ENCODE measurements around the gene SLC44A5.

The SLC44A5 gene

DNA sequence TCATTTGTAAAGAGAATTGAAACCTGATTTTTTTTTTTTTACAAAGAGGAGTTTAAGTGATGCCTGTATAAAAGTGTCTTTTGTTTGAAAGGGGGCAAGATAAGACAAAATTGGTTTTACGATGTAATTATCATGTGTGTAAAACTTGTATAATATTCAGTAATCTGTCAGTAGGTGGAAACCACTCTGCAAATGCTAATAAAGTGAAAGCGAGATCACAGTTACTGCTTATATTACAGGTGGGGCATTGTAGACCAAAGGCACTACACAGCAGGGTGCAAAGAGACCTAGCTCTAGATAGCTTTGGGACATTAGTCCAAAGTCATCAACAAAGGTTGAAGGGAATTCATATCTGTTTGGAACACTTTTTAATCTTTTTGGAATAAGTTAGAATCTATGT, 302.5 kb downstream of the SLC44A5 start:
- Histone ChIP-seq H3K18ac (ENCODE audit: low read length) (no peak overlapping the region), H3K14ac (ENCODE audit: low read length) (no peak overlapping the region), H3K9me3 (ENCODE audit: insufficient read depth, low read depth, low read length) (no peaks in the 10 kb centered on the region), H4K91ac (ENCODE audit: low read depth, low read length) (no peak overlapping the region), H2BK12ac (ENCODE audit: low read length) (no peak overlapping the region), H2AK5ac (ENCODE audit: low read length) (no peak overlapping the region), H3K27me3 (ENCODE audit: insufficient read depth, low read length) (no peaks in the 10 kb centered on the region), H3K79me1 (ENCODE audit: low read length) (no peaks in the 10 kb centered on the region), H3K4me2 (ENCODE audit: low read length) (no peak overlapping the region), H3K4me3 (ENCODE audit: low read depth, low read length) (no peak overlapping the region), H3K4me1 (ENCODE audit: control insufficient read depth in 1 of 2, insufficient read depth in 2 of 2, low read length in 2 of 2) (no peaks in the 10 kb centered on the region), H3K4ac (ENCODE audit: low read depth, low read length) (no peak overlapping the region), H3K36me3 (ENCODE audit: control insufficient read depth in 1 of 2, insufficient read depth in 2 of 2, low read length in 2 of 2) (no peaks in the 10 kb centered on the region), H4K8ac (ENCODE audit: low read depth, low read length) (no peak overlapping the region), H2BK5ac (ENCODE audit: low read depth, low read length, poor library complexity) (no peak overlapping the region), H3K9ac (ENCODE audit: low read length) (no peak overlapping the region), H3K27ac (ENCODE audit: low read depth, low read length) (no peak overlapping the region), H2BK120ac (ENCODE audit: insufficient read depth, low read length, poor library complexity) (no peak overlapping the region), H3K79me2 (ENCODE audit: control insufficient read depth, insufficient read depth, low read length, poor library complexity) (no peaks in the 10 kb centered on the region), H4K12ac (ENCODE audit: low read depth, low read length) (no peak overlapping the region), H3K23ac (ENCODE audit: low read length) (no peak overlapping the region), H2AFZ (ENCODE audit: insufficient read depth, low read length, poor library complexity) (no peak overlapping the region)
- DNase-seq, result no peak
- no CpG with 5 or more reads among the region's 2 CpGs for WGBS (ENCODE audit: extremely low coverage, insufficient coverage, insufficient read length)

DNA sequence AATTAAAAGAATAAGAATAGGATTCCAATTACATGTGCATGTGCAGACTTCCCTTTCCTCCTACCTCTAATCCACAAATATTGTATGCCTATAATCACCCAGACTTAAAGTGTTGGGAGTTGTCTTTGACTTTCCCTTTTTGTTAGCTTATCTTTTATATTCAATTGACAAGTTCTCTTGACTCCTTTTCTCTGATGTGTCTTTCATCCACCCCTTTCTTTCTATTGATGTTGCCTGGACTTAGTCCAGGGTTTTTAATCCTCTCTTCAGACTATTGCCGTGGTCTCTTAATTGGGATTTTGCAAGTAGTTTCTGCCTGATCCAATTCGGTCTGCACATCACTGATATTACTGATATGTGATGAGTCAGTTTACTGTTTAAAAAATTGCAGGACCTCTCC, 305.9 kb downstream of the SLC44A5 start:
- Histone ChIP-seq H2BK120ac (ENCODE audit: insufficient read depth, low read length, poor library complexity) (no peak overlapping the region), H3K79me2 (ENCODE audit: control insufficient read depth, insufficient read depth, low read length, poor library complexity) (no peaks in the 10 kb centered on the region), H3K27ac (ENCODE audit: low read depth, low read length) (no peak overlapping the region), H3K27me3 (ENCODE audit: insufficient read depth, low read length) (no peaks in the 10 kb centered on the region), H2BK12ac (ENCODE audit: low read length) (no peak overlapping the region), H3K36me3 (ENCODE audit: control insufficient read depth in 1 of 2, insufficient read depth in 2 of 2, low read length in 2 of 2) (no peaks in the 10 kb centered on the region), H3K14ac (ENCODE audit: low read length) (no peak overlapping the region), H3K4me3 (ENCODE audit: low read depth, low read length) (no peak overlapping the region), H3K18ac (ENCODE audit: low read length) (no peak overlapping the region), H3K4me1 (ENCODE audit: control insufficient read depth in 1 of 2, insufficient read depth in 2 of 2, low read length in 2 of 2) (no peaks in the 10 kb centered on the region), H3K23ac (ENCODE audit: low read length) (no peak overlapping the region), H4K8ac (ENCODE audit: low read depth, low read length) (no peak overlapping the region), H2BK5ac (ENCODE audit: low read depth, low read length, poor library complexity) (no peak overlapping the region), H3K79me1 (ENCODE audit: low read length) (no peaks in the 10 kb centered on the region), H3K4ac (ENCODE audit: low read depth, low read length) (no peak overlapping the region), H4K12ac (ENCODE audit: low read depth, low read length) (no peak overlapping the region), H2AFZ (ENCODE audit: insufficient read depth, low read length, poor library complexity) (no peak overlapping the region), H3K9me3 (ENCODE audit: insufficient read depth, low read depth, low read length) (no peaks in the 10 kb centered on the region), H2AK5ac (ENCODE audit: low read length) (no peak overlapping the region), H4K91ac (ENCODE audit: low read depth, low read length) (no peak overlapping the region), H3K9ac (ENCODE audit: low read length) (no peak overlapping the region), H3K4me2 (ENCODE audit: low read length) (no peak overlapping the region)
- no peak for DNase-seq
- WGBS (ENCODE audit: extremely low coverage, insufficient coverage, insufficient read length), result no CpG with 5 or more reads among the region's 2 CpGs

DNA sequence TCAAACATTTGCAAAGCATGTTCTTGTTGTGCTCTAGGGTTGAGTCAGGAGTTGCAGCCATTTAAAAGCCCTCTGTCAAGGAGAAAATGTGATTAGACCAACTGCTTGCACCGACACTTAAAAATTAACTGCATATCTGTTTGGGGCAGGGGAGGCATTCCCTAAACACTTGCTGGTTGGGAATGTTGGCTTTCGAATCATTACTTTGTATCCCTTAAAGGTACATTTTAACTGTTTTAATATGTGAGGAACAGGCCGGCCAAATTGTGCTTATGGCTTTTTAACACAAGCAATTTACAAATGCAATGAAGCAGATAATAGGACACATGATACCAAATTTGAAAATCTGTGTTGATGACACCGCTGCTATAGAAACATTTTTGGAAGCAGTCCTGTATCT, 317.6 kb downstream of the SLC44A5 start:
- H2BK12ac ChIP-seq (ENCODE audit: low read length), result no peak overlapping the region

DNA sequence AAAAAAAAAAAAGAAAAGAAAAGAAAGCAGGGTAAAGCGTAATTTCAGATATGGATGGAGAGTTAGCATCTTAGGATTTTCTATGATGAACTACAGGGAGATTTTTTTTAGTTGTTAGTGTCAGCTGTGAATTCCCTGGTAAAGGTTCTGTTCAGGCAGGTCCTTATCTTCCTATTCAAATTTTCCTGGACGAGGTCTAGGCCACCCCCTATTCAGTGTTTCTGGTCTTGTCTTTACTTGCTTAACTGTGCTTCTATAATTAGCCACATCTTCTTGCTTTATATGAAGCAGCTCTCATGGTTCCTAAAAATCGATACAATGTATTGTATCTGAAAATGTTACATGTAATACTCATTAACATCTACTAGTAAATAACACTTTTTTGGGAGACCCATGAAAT, 318.9 kb downstream of the SLC44A5 start:
- H3K9ac ChIP-seq (ENCODE audit: low read length), result no peak overlapping the region
- H3K4me3 ChIP-seq (ENCODE audit: low read depth, low read length), result no peak overlapping the region
- H3K4me2 ChIP-seq (ENCODE audit: low read length), result no peak overlapping the region
- H3K9me3 ChIP-seq (ENCODE audit: insufficient read depth, low read depth, low read length), result no peaks in the 10 kb centered on the region
- no peak overlapping the region for H4K91ac ChIP-seq (ENCODE audit: low read depth, low read length)
- no peak overlapping the region for H3K18ac ChIP-seq (ENCODE audit: low read length)
- H3K27ac ChIP-seq (ENCODE audit: low read depth, low read length), result no peak overlapping the region
- H2AFZ ChIP-seq (ENCODE audit: insufficient read depth, low read length, poor library complexity), result no peak overlapping the region
- H3K23ac ChIP-seq (ENCODE audit: low read length), result no peak overlapping the region
- H2AK5ac ChIP-seq (ENCODE audit: low read length), result no peak overlapping the region
- H4K8ac ChIP-seq (ENCODE audit: low read depth, low read length), result no peak overlapping the region
- H2BK5ac ChIP-seq (ENCODE audit: low read depth, low read length, poor library complexity), result no peak overlapping the region
- no peaks in the 10 kb centered on the region for H3K79me1 ChIP-seq (ENCODE audit: low read length)
- H3K79me2 ChIP-seq (ENCODE audit: control insufficient read depth, insufficient read depth, low read length, poor library complexity), result no peaks in the 10 kb centered on the region
- no peak overlapping the region for H2BK120ac ChIP-seq (ENCODE audit: insufficient read depth, low read length, poor library complexity)
- no CpG with 5 or more reads among the region's 3 CpGs for WGBS (ENCODE audit: extremely low coverage, insufficient coverage, insufficient read length)
- H3K4ac ChIP-seq (ENCODE audit: low read depth, low read length), result no peak overlapping the region
- H4K12ac ChIP-seq (ENCODE audit: low read depth, low read length), result no peak overlapping the region
- no peaks in the 10 kb centered on the region for H3K27me3 ChIP-seq (ENCODE audit: insufficient read depth, low read length)
- H2BK12ac ChIP-seq (ENCODE audit: low read length), result no peak overlapping the region
- H3K36me3 ChIP-seq (ENCODE audit: control insufficient read depth in 1 of 2, insufficient read depth in 2 of 2, low read length in 2 of 2), result no peaks in the 10 kb centered on the region
- DNase-seq, result no peak
- no peaks in the 10 kb centered on the region for H3K4me1 ChIP-seq (ENCODE audit: control insufficient read depth in 1 of 2, insufficient read depth in 2 of 2, low read length in 2 of 2)
- H3K14ac ChIP-seq (ENCODE audit: low read length), result no peak overlapping the region

More for the DNA sequence above, 317.6 kb downstream of the SLC44A5 start:
- Histone ChIP-seq H2BK120ac (ENCODE audit: insufficient read depth, low read length, poor library complexity) (no peak overlapping the region), H3K36me3 (ENCODE audit: control insufficient read depth in 1 of 2, insufficient read depth in 2 of 2, low read length in 2 of 2) (no peaks in the 10 kb centered on the region), H3K18ac (ENCODE audit: low read length) (no peak overlapping the region), H3K4ac (ENCODE audit: low read depth, low read length) (no peak overlapping the region), H3K4me2 (ENCODE audit: low read length) (no peak overlapping the region), H3K4me3 (ENCODE audit: low read depth, low read length) (no peak overlapping the region), H3K27ac (ENCODE audit: low read depth, low read length) (no peak overlapping the region), H3K79me2 (ENCODE audit: control insufficient read depth, insufficient read depth, low read length, poor library complexity) (no peaks in the 10 kb centered on the region), H4K91ac (ENCODE audit: low read depth, low read length) (no peak overlapping the region), H4K8ac (ENCODE audit: low read depth, low read length) (no peak overlapping the region), H3K27me3 (ENCODE audit: insufficient read depth, low read length) (no peaks in the 10 kb centered on the region), H3K4me1 (ENCODE audit: control insufficient read depth in 1 of 2, insufficient read depth in 2 of 2, low read length in 2 of 2) (no peaks in the 10 kb centered on the region), H2AK5ac (ENCODE audit: low read length) (no peak overlapping the region), H2AFZ (ENCODE audit: insufficient read depth, low read length, poor library complexity) (no peak overlapping the region), H2BK5ac (ENCODE audit: low read depth, low read length, poor library complexity) (no peak overlapping the region), H3K79me1 (ENCODE audit: low read length) (no peaks in the 10 kb centered on the region), H4K12ac (ENCODE audit: low read depth, low read length) (no peak overlapping the region), H3K14ac (ENCODE audit: low read length) (no peak overlapping the region), H3K9ac (ENCODE audit: low read length) (no peak overlapping the region), H3K9me3 (ENCODE audit: insufficient read depth, low read depth, low read length) (no peaks in the 10 kb centered on the region), H3K23ac (ENCODE audit: low read length) (no peak overlapping the region)
- no CpG with 5 or more reads among the region's 4 CpGs for WGBS (ENCODE audit: extremely low coverage, insufficient coverage, insufficient read length)
- DNase-seq, result no peak

Measured in trophoblast cell (in vitro differentiated cells and primary cell).